Keratinocyte (primary cell): Measurements from ENCODE around the gene SENP7. TPM values are rescaled to one million over a fixed set of nuclear protein-coding genes. Genes with fewer than 3 reads are reported as not detected.

Source experiments
- DNase-seq: peaks from one replicate; pipeline ENCODE4 v3.0.0-alpha.2; 2011; ENCODE audit warnings: low read depth, missing footprints, low spot score
- FAIRE-seq: peaks from 2 replicates; lab custom pipeline; 2011; peaks lifted over from hg19 to GRCh38; lab: Jason Lieb, UNC
- H2AFZ ChIP-seq: 2 replicates; pipeline ENCODE4 v1.6.0; 2012; ENCODE audit warnings: low read length, control low read depth, inconsistent platforms; ENCODE audit not compliant: control insufficient read depth
- H3K27ac ChIP-seq: 2 replicates; pipeline ENCODE4 v1.5.1; 2011; ENCODE audit warnings: low read length; ENCODE audit not compliant: control insufficient read depth, insufficient read depth
- H3K27me3 ChIP-seq: 3 replicates; pipeline ENCODE4 v1.6.0; 2011; ENCODE audit warnings: low read length; ENCODE audit not compliant: control insufficient read depth, insufficient read depth; ENCODE audit errors: extremely low read depth
- H3K36me3 ChIP-seq, 2 experiments: 2 replicates in 1 of 2; 3 replicates in 1 of 2; pipeline ENCODE4 v1.5.1; 2011; ENCODE audit warnings: low read length in 2 of 2, mild to moderate bottlenecking in 1 of 2; ENCODE audit not compliant: control insufficient read depth in 2 of 2, insufficient read depth in 2 of 2; ENCODE audit errors: extremely low read depth in 1 of 2
- H3K4me1 ChIP-seq: 3 replicates; pipeline ENCODE4 v1.5.1; 2011; ENCODE audit warnings: low read length; ENCODE audit not compliant: control insufficient read depth, insufficient read depth; ENCODE audit errors: extremely low read depth
- H3K4me2 ChIP-seq: 3 replicates; pipeline ENCODE4 v1.6.0; 2011; ENCODE audit warnings: low read depth, low read length; ENCODE audit not compliant: control insufficient read depth, insufficient read depth; ENCODE audit errors: extremely low read depth
- H3K4me3 ChIP-seq, 3 experiments: fragments of 200-600 bp in 1 of 3; sonication (generic) in 1 of 3; 2 replicates in 2 of 3; 3 replicates in 1 of 3; pipeline ENCODE4 v1.5.1; 2011 to 2016; ENCODE audit warnings: low read length in 3 of 3, mild to moderate bottlenecking in 3 of 3, control low read depth in 2 of 3, inconsistent platforms in 1 of 3, low read depth in 1 of 3, mixed read lengths in 1 of 3, mixed run types in 1 of 3, moderate library complexity in 1 of 3; ENCODE audit not compliant: control insufficient read depth in 2 of 3, insufficient read depth in 2 of 3; ENCODE audit errors: extremely low read depth in 1 of 3
- H3K79me2 ChIP-seq: 2 replicates; pipeline ENCODE4 v1.6.0; 2012; ENCODE audit warnings: low read length; ENCODE audit not compliant: control insufficient read depth, insufficient read depth
- H3K9ac ChIP-seq: 3 replicates; pipeline ENCODE4 v1.6.0; 2011; ENCODE audit warnings: low read length; ENCODE audit not compliant: control insufficient read depth, insufficient read depth; ENCODE audit errors: extremely low read depth
- H3K9me1 ChIP-seq: 3 replicates; pipeline ENCODE4 v1.6.0; 2011; ENCODE audit warnings: low read length; ENCODE audit not compliant: control insufficient read depth, insufficient read depth; ENCODE audit errors: extremely low read depth
- H3K9me3 ChIP-seq: 2 replicates; pipeline ENCODE4 v1.5.1; 2012; ENCODE audit warnings: low read depth, low read length; ENCODE audit not compliant: control insufficient read depth
- H4K20me1 ChIP-seq: 3 replicates; pipeline ENCODE4 v1.6.0; 2011; ENCODE audit warnings: low read length; ENCODE audit not compliant: control insufficient read depth, insufficient read depth; ENCODE audit errors: extremely low read depth
- EZH2 ChIP-seq: IDR thresholded peaks from one replicate; pipeline ENCODE4 v1.6.1; 2012; ENCODE audit warnings: inconsistent platforms, mild to moderate bottlenecking, low read length, moderate library complexity
- dilution Hi-C: fragments of 300-500 bp; cut with MboI; formaldehyde crosslinking; loops from one replicate; pipeline ENCODE4 v1.7.0; 2020; ENCODE audit warnings: low sequenced_read_pairs; ENCODE audit not compliant: extremely low pct_ligation_motif_present
- polyA plus RNA-seq, 5 experiments: library from polyadenylated mRNA; depleted of rRNA in 3 of 5; stranded (reverse) in 3 of 5; stranded (forward) in 1 of 5; unstranded in 1 of 5; fragments of >200 nt; gene quantifications; 1 replicate in 1 of 5; 2 replicates in 3 of 5; 3 replicates in 1 of 5; pipeline versions ENCODE4 v1.2.1 to v1.2.3, GENCODE V29; 2011 to 2012; ENCODE audit warnings: missing spikeins in 2 of 5, low read depth in 1 of 5, low replicate concordance in 1 of 5
- TF ChIP-seq, protein P1 (sequence below), 3 experiments: IDR thresholded peaks in 1 of 3; conservative IDR thresholded peaks in 1 of 3; optimal IDR thresholded peaks in 1 of 3; 2 replicates in 2 of 3; 3 replicates in 1 of 3; pipeline versions ENCODE3 to v1.5.1; 2011; ENCODE audit warnings: low read length in 3 of 3, mild to moderate bottlenecking in 3 of 3, moderate library complexity in 2 of 3, control low read depth in 1 of 3, inconsistent platforms in 1 of 3; ENCODE audit not compliant: insufficient read depth in 2 of 3; ENCODE audit errors: extremely low read depth in 1 of 3

SENP7 gene
- polyA plus RNA-seq, 1 donor (not counting 4 experiments of a cell fraction or from before 2014, with no cell fraction given), result 7.4 TPM

- no peak overlapping the region for H2AFZ ChIP-seq
- H3K4me3 ChIP-seq, result no peak overlapping the region
- dilution Hi-C loops, result no loop called here
- no peak overlapping the region for H3K9ac ChIP-seq
- no peaks in the 10 kb centered on the region for H3K27me3 ChIP-seq
- DNase-seq (no peak), FAIRE-seq (no peak)
- no peaks in the 10 kb centered on the region for H3K36me3 ChIP-seq
- H3K9me3 ChIP-seq, result no peaks in the 10 kb centered on the region
- no peak overlapping the region for H3K4me2 ChIP-seq
- H3K27ac ChIP-seq, result no peak overlapping the region
- H3K79me2 ChIP-seq, result no peaks in the 10 kb centered on the region
- peaks cover 3% of the 10 kb centered on the region for H3K4me1 ChIP-seq
- no peaks in the 10 kb centered on the region for H3K9me1 ChIP-seq
- no peaks in the 10 kb centered on the region for H4K20me1 ChIP-seq
- no peak for TF ChIP-seq EZH2
- TF ChIP-seq, protein P1, sequence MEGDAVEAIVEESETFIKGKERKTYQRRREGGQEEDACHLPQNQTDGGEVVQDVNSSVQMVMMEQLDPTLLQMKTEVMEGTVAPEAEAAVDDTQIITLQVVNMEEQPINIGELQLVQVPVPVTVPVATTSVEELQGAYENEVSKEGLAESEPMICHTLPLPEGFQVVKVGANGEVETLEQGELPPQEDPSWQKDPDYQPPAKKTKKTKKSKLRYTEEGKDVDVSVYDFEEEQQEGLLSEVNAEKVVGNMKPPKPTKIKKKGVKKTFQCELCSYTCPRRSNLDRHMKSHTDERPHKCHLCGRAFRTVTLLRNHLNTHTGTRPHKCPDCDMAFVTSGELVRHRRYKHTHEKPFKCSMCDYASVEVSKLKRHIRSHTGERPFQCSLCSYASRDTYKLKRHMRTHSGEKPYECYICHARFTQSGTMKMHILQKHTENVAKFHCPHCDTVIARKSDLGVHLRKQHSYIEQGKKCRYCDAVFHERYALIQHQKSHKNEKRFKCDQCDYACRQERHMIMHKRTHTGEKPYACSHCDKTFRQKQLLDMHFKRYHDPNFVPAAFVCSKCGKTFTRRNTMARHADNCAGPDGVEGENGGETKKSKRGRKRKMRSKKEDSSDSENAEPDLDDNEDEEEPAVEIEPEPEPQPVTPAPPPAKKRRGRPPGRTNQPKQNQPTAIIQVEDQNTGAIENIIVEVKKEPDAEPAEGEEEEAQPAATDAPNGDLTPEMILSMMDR (optimal IDR thresholded peaks at IDR 0.05 in 1 of 3, IDR thresholded peaks at IDR 0.05 in 1 of 3, conservative IDR thresholded peaks at IDR 0.05 in 1 of 3; ENCODE audit: extremely low read depth in 1 of 3, insufficient read depth in 2 of 3, low read length in 3 of 3), result no peak
These were observed 212.9 kb downstream of the SENP7 start for GRCh38 chr3:101300073-101300472.

- Histone ChIP-seq H3K9me3 (no peaks in the 10 kb centered on the region), H3K4me3 (no peak overlapping the region), H3K9me1 (no peaks in the 10 kb centered on the region), H4K20me1 (no peaks in the 10 kb centered on the region), H2AFZ (no peak overlapping the region), H3K27ac (no peak overlapping the region), H3K79me2 (no peaks in the 10 kb centered on the region), H3K9ac (no peak overlapping the region), H3K4me2 (no peak overlapping the region), H3K4me1 (peaks cover 3% of the 10 kb centered on the region), H3K36me3 (no peaks in the 10 kb centered on the region), H3K27me3 (no peaks in the 10 kb centered on the region)
- dilution Hi-C loops, result no loop called here
- no peak for TF ChIP-seq EZH2
- TF ChIP-seq, protein P1 (optimal IDR thresholded peaks at IDR 0.05 in 1 of 3, IDR thresholded peaks at IDR 0.05 in 1 of 3, conservative IDR thresholded peaks at IDR 0.05 in 1 of 3; ENCODE audit: extremely low read depth in 1 of 3, insufficient read depth in 2 of 3, low read length in 3 of 3), result no peak
- DNase-seq, result no peak
- FAIRE-seq, result peak; percentile 46
These were observed 221.0 kb downstream of the SENP7 start for GRCh38 chr3:101292027-101292426.
